PC-9 (cell line): ENCODE data around the gene TTC7B. TPM values are rescaled to one million over a fixed set of nuclear protein-coding genes. Genes with fewer than 3 reads are reported as not detected.

Experiments
- BruUV-seq: library from RNA; stranded (reverse); fragments of 400-500 nt; replicated peaks from 2 replicates; lab custom pipeline; 2021; lab: Mats Ljungman, UMichigan
- CTCF ChIA-PET: fragments of 300-600 bp; sonication (Branson Sonifier 250); formaldehyde crosslinking; loops from one replicate; lab custom pipeline; 2022; ENCODE audit warnings: antibody characterized with exemption; lab: Charles Lee
- POLR2A ChIA-PET: fragments of 300-600 bp; sonication (Branson Sonifier 250); formaldehyde crosslinking; loops from one replicate; lab custom pipeline; 2022; ENCODE audit warnings: antibody characterized with exemption; ENCODE audit not compliant: unreplicated experiment; lab: Charles Lee
- DNase-seq, 2 experiments: peaks; one replicate each; pipeline versions ENCODE4 v3.0.0 to v3.0.0-alpha.2; 2015 to 2022; ENCODE audit warnings: mixed read lengths in 1 of 2
- H2AFZ ChIP-seq: fragments of 200-600 bp; sonication (generic); 2 replicates; pipeline ENCODE4 v1.8.1; 2017; ENCODE audit warnings: antibody characterized with exemption
- H3F3A ChIP-seq: fragments of 200-600 bp; sonication (generic); 2 replicates; pipeline ENCODE4 v1.8.1; 2017; ENCODE audit warnings: antibody characterized with exemption, mild to moderate bottlenecking, low read depth; ENCODE audit not compliant: insufficient read depth
- H3K27ac ChIP-seq: fragments of 200-600 bp; sonication (generic); 2 replicates; pipeline ENCODE4 v1.6.1; 2016; ENCODE audit warnings: mixed run types
- H3K27me3 ChIP-seq: fragments of 200-600 bp; sonication (generic); 2 replicates; pipeline ENCODE4 v1.6.1; 2016; ENCODE audit warnings: low read depth, mixed run types; ENCODE audit not compliant: insufficient read depth
- H3K36me3 ChIP-seq: fragments of 200-600 bp; sonication (generic); 2 replicates; pipeline ENCODE4 v1.6.1; 2016; ENCODE audit warnings: low read depth, mixed run types
- H3K4me1 ChIP-seq: fragments of 200-600 bp; sonication (generic); replicated peaks from 2 replicates; pipeline ENCODE4 v1.6.1; 2016; ENCODE audit warnings: mixed run types; ENCODE audit not compliant: insufficient read depth
- H3K4me2 ChIP-seq: fragments of 200-600 bp; sonication (generic); 2 replicates; pipeline ENCODE4 v1.6.1; 2017; ENCODE audit warnings: mixed run types
- H3K4me3 ChIP-seq: fragments of 200-600 bp; sonication (generic); 2 replicates; pipeline ENCODE4 v1.6.1; 2016; ENCODE audit warnings: mixed run types
- H3K79me2 ChIP-seq: fragments of 200-600 bp; sonication (generic); 2 replicates; pipeline ENCODE4 v1.6.1; 2017; ENCODE audit warnings: low read depth, mixed run types
- H3K9me2 ChIP-seq: fragments of 200-600 bp; sonication (generic); 2 replicates; pipeline ENCODE4 v1.8.1; 2017; ENCODE audit warnings: mild to moderate bottlenecking; ENCODE audit not compliant: insufficient read depth
- H3K9me3 ChIP-seq: fragments of 200-600 bp; sonication (generic); 2 replicates; pipeline ENCODE4 v1.8.1; 2016; ENCODE audit warnings: low read depth; ENCODE audit not compliant: insufficient read depth
- H4K20me1 ChIP-seq: fragments of 200-600 bp; sonication (generic); 2 replicates; pipeline ENCODE4 v1.8.1; 2017; ENCODE audit not compliant: insufficient read depth
- CTCF ChIP-seq: fragments of 200-600 bp; sonication (generic); conservative IDR thresholded peaks from 2 replicates; pipeline ENCODE4 v1.6.1; 2017; ENCODE audit warnings: mixed run types, antibody characterized with exemption, mild to moderate bottlenecking, moderate library complexity
- EZH2 ChIP-seq: fragments of 200-600 bp; sonication (generic); IDR thresholded peaks from 2 replicates; pipeline ENCODE4 v1.8.0; 2017; ENCODE audit warnings: antibody characterized with exemption, low read depth
- intact Hi-C: fragments of 100-400 bp; cut with micrococcal nuclease; formaldehyde crosslinking; loops from one replicate; pipeline ENCODE4 v1.10.0; 2022; ENCODE audit not compliant: unreplicated experiment
- total RNA-seq: library from RNA; stranded (reverse); gene quantifications from 2 replicates; pipeline ENCODE4 v1.2.3, GENCODE V29; 2021

TTC7B gene
- total RNA-seq, 1 experiment from 2014 or later: 6.8 TPM

GRCh38 chr14:90607141-90607540, 209.1 kb downstream of the TTC7B start:
- ChIA-PET CTCF (no interaction called here), POLR2A (no interaction called here)
- Histone ChIP-seq H3K9me3 (no peaks in the 10 kb centered on the region), H3K27me3 (no peaks in the 10 kb centered on the region), H3K4me2 (no peak overlapping the region), H2AFZ (no peak overlapping the region), H4K20me1 (no peaks in the 10 kb centered on the region), H3K79me2 (no peaks in the 10 kb centered on the region), H3K4me1 (no peaks in the 10 kb centered on the region), H3K9me2 (no peaks in the 10 kb centered on the region), H3K36me3 (no peaks in the 10 kb centered on the region), H3K4me3 (no peak overlapping the region), H3F3A (no peaks in the 10 kb centered on the region), H3K27ac (no peak overlapping the region)
- no peak for DNase-seq
- BruUV-seq: no TSS peak
- intact Hi-C loops: loop anchor here (10.0 kb wide), 1 partner anchor 88 kb away; no protein-coding TSS in a partner anchor
- TF ChIP-seq EZH2: no peak
- no peak for TF ChIP-seq CTCF

- BruUV-seq: no TSS peak
- no peak overlapping the region for H3K4me2 ChIP-seq
- H3K9me3 ChIP-seq: no peaks in the 10 kb centered on the region
- H3K4me3 ChIP-seq: no peak overlapping the region
- H3K27me3 ChIP-seq: no peaks in the 10 kb centered on the region
- DNase-seq: no peak
- H3K36me3 ChIP-seq: no peaks in the 10 kb centered on the region
- no peak overlapping the region for H3K27ac ChIP-seq
- CTCF ChIA-PET: no interaction called here
- H4K20me1 ChIP-seq: no peaks in the 10 kb centered on the region
- intact Hi-C loops: loop anchor here (10.0 kb wide), 1 partner anchor 88 kb away; no protein-coding TSS in a partner anchor
- no peaks in the 10 kb centered on the region for H3F3A ChIP-seq
- H2AFZ ChIP-seq: no peak overlapping the region
- no peak for TF ChIP-seq EZH2
- no peak for TF ChIP-seq CTCF
- no peaks in the 10 kb centered on the region for H3K4me1 ChIP-seq
- no peaks in the 10 kb centered on the region for H3K9me2 ChIP-seq
- POLR2A ChIA-PET: no interaction called here
- no peaks in the 10 kb centered on the region for H3K79me2 ChIP-seq
These were observed 209.8 kb downstream of the TTC7B start for GRCh38 chr14:90606434-90606833.

- no TSS peak for BruUV-seq
- Histone ChIP-seq H3K4me1 (no peaks in the 10 kb centered on the region), H3K9me3 (no peaks in the 10 kb centered on the region), H4K20me1 (no peaks in the 10 kb centered on the region), H3F3A (no peaks in the 10 kb centered on the region), H3K79me2 (no peaks in the 10 kb centered on the region), H3K4me3 (no peak overlapping the region), H3K4me2 (no peak overlapping the region), H3K27ac (no peak overlapping the region), H3K27me3 (no peaks in the 10 kb centered on the region), H3K36me3 (no peaks in the 10 kb centered on the region), H2AFZ (no peak overlapping the region), H3K9me2 (no peaks in the 10 kb centered on the region)
- TF ChIP-seq CTCF (no peak), EZH2 (no peak)
- POLR2A ChIA-PET: no interaction called here
- intact Hi-C loops: loop anchor here (10.0 kb wide), 1 partner anchor 89 kb away; no protein-coding TSS in a partner anchor
- CTCF ChIA-PET: no interaction called here
- DNase-seq: no peak
These were observed 210.8 kb downstream of the TTC7B start for GRCh38 chr14:90605430-90605829.
